Measurements from ENCODE around the gene MALRD1. TPM values are rescaled to one million over a fixed set of nuclear protein-coding genes. Genes with fewer than 3 reads are reported as not detected.

Gene MALRD1
- total RNA-seq, 4 donors from 2014 or later: 0.33 to 7.5 (median 1.1) TPM

- Histone ChIP-seq H3K9me3 (no peaks in the 10 kb centered on the region), H3K36me3 (no peaks in the 10 kb centered on the region), H3K4me3 (no peak overlapping the region), H3K27me3 (no peaks in the 10 kb centered on the region), H3K27ac (replicated peaks in 1 of 4) (no peak overlapping the region), H3K4me1 (no peaks in the 10 kb centered on the region)
- DNase-seq (ENCODE audit: extremely low spot score): no peak
- intact Hi-C loops (cut with DNase I): no loop called here
- no peak for TF ChIP-seq POLR2A (IDR thresholded peaks at IDR 0.05; ENCODE audit: low read depth)
- no peak for TF ChIP-seq CTCF (IDR thresholded peaks at IDR 0.05)
- no peak for TF ChIP-seq EP300 (IDR thresholded peaks at IDR 0.05)
- TF ChIP-seq POLR2AphosphoS5 (IDR thresholded peaks at IDR 0.05): no peak
- 63% methylated on average over 5 of the region's 5 CpGs for WGBS
These were observed 383.2 kb downstream of the MALRD1 start for GRCh38 chr10:19431622-19432351.

- TF ChIP-seq EP300 (IDR thresholded peaks at IDR 0.05) (no peak), CTCF (IDR thresholded peaks at IDR 0.05) (no peak)
- 74% methylated on average over 2 of the region's 2 CpGs for WGBS
- intact Hi-C loops (cut with DNase I): no loop called here
These were observed 401.3 kb downstream of the MALRD1 start for GRCh38 chr10:19449860-19450259.

GRCh38 chr10:19451356-19451755 lies 402.8 kb downstream of the MALRD1 start:
- WGBS: 93% methylated on average over 3 of the region's 3 CpGs

More at GRCh38 chr10:19449860-19450259, 401.3 kb downstream of the MALRD1 start:
- Histone ChIP-seq H3K27me3 (no peaks in the 10 kb centered on the region), H3K36me3 (no peaks in the 10 kb centered on the region), H3K4me1 (no peaks in the 10 kb centered on the region), H3K4me3 (no peak overlapping the region), H3K27ac (replicated peaks in 1 of 4) (no peak overlapping the region), H3K9me3 (no peaks in the 10 kb centered on the region)
- no peak for DNase-seq (ENCODE audit: extremely low spot score)

GRCh38 chr10:19451937-19452336 lies 403.3 kb downstream of the MALRD1 start:
- intact Hi-C loops (cut with DNase I): no loop called here
- no peak overlapping the region for H3K4me3 ChIP-seq
- H3K4me1 ChIP-seq: no peaks in the 10 kb centered on the region
- no peak for DNase-seq (ENCODE audit: extremely low spot score)
- no peak overlapping the region for H3K27ac ChIP-seq (replicated peaks in 1 of 4)
- no peaks in the 10 kb centered on the region for H3K27me3 ChIP-seq
- H3K36me3 ChIP-seq: no peaks in the 10 kb centered on the region
- 87% methylated on average over 2 of the region's 2 CpGs for WGBS
- TF ChIP-seq CTCF (IDR thresholded peaks at IDR 0.05): no peak
- TF ChIP-seq EP300 (IDR thresholded peaks at IDR 0.05): no peak
- H3K9me3 ChIP-seq: no peaks in the 10 kb centered on the region

More at GRCh38 chr10:19451356-19451755, 402.8 kb downstream of the MALRD1 start:
- H3K9me3 ChIP-seq: no peaks in the 10 kb centered on the region
- H3K4me1 ChIP-seq: no peaks in the 10 kb centered on the region
- no peak overlapping the region for H3K27ac ChIP-seq (replicated peaks in 1 of 4)
- H3K27me3 ChIP-seq: no peaks in the 10 kb centered on the region
- TF ChIP-seq EP300 (IDR thresholded peaks at IDR 0.05): no peak
- TF ChIP-seq CTCF (IDR thresholded peaks at IDR 0.05): no peak
- no peak for TF ChIP-seq POLR2A (IDR thresholded peaks at IDR 0.05; ENCODE audit: low read depth)
- TF ChIP-seq POLR2AphosphoS5 (IDR thresholded peaks at IDR 0.05): no peak
- H3K36me3 ChIP-seq: no peaks in the 10 kb centered on the region
- H3K4me3 ChIP-seq: no peak overlapping the region
- no peak for DNase-seq (ENCODE audit: extremely low spot score)
- intact Hi-C loops (cut with DNase I): no loop called here

GRCh38 chr10:19453967-19454366 lies 405.4 kb downstream of the MALRD1 start:
- Histone ChIP-seq H3K27ac (replicated peaks in 1 of 4) (no peak overlapping the region), H3K36me3 (no peaks in the 10 kb centered on the region)

More at GRCh38 chr10:19453967-19454366, 405.4 kb downstream of the MALRD1 start:
- intact Hi-C loops (cut with DNase I): no loop called here
- no peaks in the 10 kb centered on the region for H3K9me3 ChIP-seq
- no peaks in the 10 kb centered on the region for H3K27me3 ChIP-seq
- TF ChIP-seq CTCF (IDR thresholded peaks at IDR 0.05) (no peak), EP300 (IDR thresholded peaks at IDR 0.05) (no peak), POLR2AphosphoS5 (IDR thresholded peaks at IDR 0.05) (no peak), POLR2A (IDR thresholded peaks at IDR 0.05; ENCODE audit: low read depth) (no peak)
- H3K4me3 ChIP-seq: no peak overlapping the region
- no peaks in the 10 kb centered on the region for H3K4me1 ChIP-seq
- DNase-seq (ENCODE audit: extremely low spot score): no peak
